Thyroid gland (tissue), 4 donors: Measurements from ENCODE around the gene ASCL1. TPM values are rescaled to one million over a fixed set of nuclear protein-coding genes. Genes with fewer than 3 reads are reported as not detected.
A peak's percentile ranks its signal among the peaks of the same experiment; 100 is the strongest.

Experiments
- DNase-seq, 2 donors: peaks; one replicate each; pipeline ENCODE4 v3.0.0-alpha.2; 2019
- H3K27ac ChIP-seq, 3 donors: fragments of 200-600 bp; sonication (generic); 1 replicate in 2 of 3; 2 replicates in 1 of 3; pipeline ENCODE4 v1.5.1; 2016 to 2019; ENCODE audit warnings: mild to moderate bottlenecking in 1 of 3, moderate library complexity in 1 of 3
- H3K27me3 ChIP-seq: fragments of 200-600 bp; sonication (generic); one replicate; pipeline ENCODE4 v1.5.1; 2019
- H3K36me3 ChIP-seq, 2 donors: fragments of 200-600 bp; sonication (generic); one replicate each; pipeline ENCODE4 v1.5.1; 2016 to 2019
- H3K4me1 ChIP-seq, 2 donors: fragments of 200-600 bp; sonication (generic); one replicate each; pipeline ENCODE4 v1.5.1; 2017 to 2019
- H3K4me3 ChIP-seq, 3 donors: fragments of 200-600 bp; sonication (generic); replicated peaks in 1 of 3; 1 replicate in 2 of 3; 2 replicates in 1 of 3; pipeline ENCODE4 v1.5.1; 2016; ENCODE audit warnings: mild to moderate bottlenecking in 1 of 3
- H3K9me3 ChIP-seq: fragments of 200-600 bp; sonication (generic); one replicate; pipeline ENCODE4 v1.5.1; 2017
- CTCF ChIP-seq, 6 experiments: fragments of 200-600 bp in 3 of 6; fragments of 450-650 bp in 3 of 6; sonication (generic) in 3 of 6; IDR thresholded peaks; one replicate each; pipeline ENCODE4 v1.5.1; 2016 to 2019; ENCODE audit warnings: antibody characterized with exemption in 6 of 6, mild to moderate bottlenecking in 2 of 6, inconsistent platforms in 1 of 6, moderate library complexity in 1 of 6
- POLR2A ChIP-seq, 2 donors: fragments of 450-650 bp; IDR thresholded peaks; one replicate each; pipeline ENCODE4 v1.6.1; 2017; ENCODE audit warnings: antibody characterized with exemption in 2 of 2, mild to moderate bottlenecking in 2 of 2, moderate library complexity in 1 of 2
- WGBS, 2 donors: methylation state at CpG; one replicate each; pipeline ENCODE4 v1.1.5; 2017; 5-methylcytosine and 5-hydroxymethylcytosine counted together
- intact Hi-C: fragments of 100-400 bp; cut with DNase I; formaldehyde crosslinking; loops from one replicate; pipeline ENCODE4 v1.15.1; 2023
- total RNA-seq, 4 donors: library from RNA; depleted of rRNA; stranded (reverse); fragments of >200 nt; gene quantifications; one replicate each; pipeline ENCODE4 v1.2.3, GENCODE V29; 2016

The ASCL1 gene
- 1 to 10 TPM in 1 of 4 donors, under 1 TPM in 2, not detected in 1; 0.13 to 1.7 (median 0.49) TPM for total RNA-seq

GRCh38 chr12:102957339-102958050 lies at the start of gene ASCL1:
ASCL1 (plus strand) TSS chr12:102957674; CDS start chr12:102958245, 571 bp downstream.
- H3K36me3 ChIP-seq: no peaks in the 10 kb centered on the region
- TF ChIP-seq CTCF (IDR thresholded peaks at IDR 0.05) (no peak), POLR2A (IDR thresholded peaks at IDR 0.05) (no peak)
- WGBS, 2 donors: 2% methylated on average over 52 of the region's 52 CpGs
- H3K27ac ChIP-seq: no peak within 1 kb of the TSS
- no peaks in the 10 kb centered on the region for H3K9me3 ChIP-seq
- peak in 1 of 2 donors; percentile 2 for DNase-seq
- peak within 1 kb of the TSS in 1 of 3 donors; percentile 12 for H3K4me3 ChIP-seq
- intact Hi-C loops: loop anchor here (10.0 kb wide), 1 partner anchor 587 kb away; no protein-coding TSS in a partner anchor
- H3K27me3 ChIP-seq: peaks cover 21% of the 10 kb centered on the region
- H3K4me1 ChIP-seq: peaks cover 13 to 26% of the 10 kb centered on the region in 2 donors

GRCh38 chr12:102907918-102908317 lies 49.6 kb upstream of the ASCL1 start:
- Histone ChIP-seq H3K27ac (no peak overlapping the region), H3K4me3 (no peak overlapping the region), H3K9me3 (no peaks in the 10 kb centered on the region), H3K4me1 (no peaks in the 10 kb centered on the region), H3K36me3 (no peaks in the 10 kb centered on the region), H3K27me3 (no peaks in the 10 kb centered on the region)
- 81 to 83% methylated on average over 4 of the region's 4 CpGs for WGBS, 2 donors
- no peak for DNase-seq
- intact Hi-C loops: no loop called here
- TF ChIP-seq POLR2A (IDR thresholded peaks at IDR 0.05): no peak
- no peak for TF ChIP-seq CTCF (IDR thresholded peaks at IDR 0.05)

GRCh38 chr12:102910137-102910536 lies 47.3 kb upstream of the ASCL1 start:
- no peak for DNase-seq
- Histone ChIP-seq H3K36me3 (no peaks in the 10 kb centered on the region), H3K4me3 (no peak overlapping the region), H3K27me3 (no peaks in the 10 kb centered on the region), H3K4me1 (no peaks in the 10 kb centered on the region), H3K9me3 (no peaks in the 10 kb centered on the region), H3K27ac (no peak overlapping the region)
- intact Hi-C loops: no loop called here
- WGBS, 2 donors: 88% methylated on average over 7 of the region's 7 CpGs
- TF ChIP-seq POLR2A (IDR thresholded peaks at IDR 0.05) (no peak), CTCF (IDR thresholded peaks at IDR 0.05) (no peak)

- TF ChIP-seq CTCF (IDR thresholded peaks at IDR 0.05): no peak
- no peak for TF ChIP-seq POLR2A (IDR thresholded peaks at IDR 0.05)
- H3K4me1 ChIP-seq: no peaks in the 10 kb centered on the region
- H3K9me3 ChIP-seq: no peaks in the 10 kb centered on the region
- H3K27me3 ChIP-seq: no peaks in the 10 kb centered on the region
- intact Hi-C loops: no loop called here
- no peaks in the 10 kb centered on the region for H3K36me3 ChIP-seq
- H3K4me3 ChIP-seq: no peak overlapping the region
- DNase-seq: no peak
- 84 to 91% methylated on average over 4 of the region's 4 CpGs for WGBS, 2 donors
- H3K27ac ChIP-seq: no peak overlapping the region
These were observed 46.7 kb upstream of the ASCL1 start for GRCh38 chr12:102910792-102911191.

GRCh38 chr12:102911320-102911719 lies 46.2 kb upstream of the ASCL1 start:
- no peak for TF ChIP-seq CTCF (IDR thresholded peaks at IDR 0.05)
- no peak for TF ChIP-seq POLR2A (IDR thresholded peaks at IDR 0.05)
- H3K4me3 ChIP-seq: no peak overlapping the region
- H3K4me1 ChIP-seq: no peaks in the 10 kb centered on the region
- intact Hi-C loops: no loop called here
- H3K27ac ChIP-seq: no peak overlapping the region
- no peaks in the 10 kb centered on the region for H3K27me3 ChIP-seq
- no peak for DNase-seq
- no peaks in the 10 kb centered on the region for H3K36me3 ChIP-seq
- WGBS, 2 donors: 80 to 92% methylated on average over 3 of the region's 3 CpGs
- no peaks in the 10 kb centered on the region for H3K9me3 ChIP-seq
